ENCODE data around the gene SPART.

GRCh38 chr13:36395280-36395679 lies 49.1 kb upstream of the SPART start:
- peak; percentile 34 for TF ChIP-seq CTCF (IDR thresholded peaks at IDR 0.05; ENCODE audit: low read depth, low read length)
- TF ChIP-seq, protein P1, sequence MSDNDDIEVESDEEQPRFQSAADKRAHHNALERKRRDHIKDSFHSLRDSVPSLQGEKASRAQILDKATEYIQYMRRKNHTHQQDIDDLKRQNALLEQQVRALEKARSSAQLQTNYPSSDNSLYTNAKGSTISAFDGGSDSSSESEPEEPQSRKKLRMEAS (IDR thresholded peaks at IDR 0.05; ENCODE audit: low read depth, low read length), result no peak

Measured in NB4 (cell line).